SK-N-SH (cell line): ENCODE measurements around the gene CSPG4. TPM values are rescaled to one million over a fixed set of nuclear protein-coding genes. Genes with fewer than 3 reads are reported as not detected.

ENCODE experiments used
- CTCF ChIA-PET: fragments of 300-600, 350-600 bp; formaldehyde crosslinking; extraction: SDS; loops from one replicate; lab custom pipeline; 2021; lab: Yijun Ruan, JAX
- POLR2A ChIA-PET: fragments of 350-600 bp; sonication (Branson Sonifier 250); formaldehyde crosslinking; extraction: SDS; loops from one replicate; lab custom pipeline; 2020; ENCODE audit warnings: antibody characterized with exemption, inconsistent platforms; lab: Yijun Ruan, JAX
- DNase-seq: peaks from one replicate; pipeline ENCODE4 v3.0.0; 2012
- H2AFZ ChIP-seq: fragments of 200-600 bp; sonication (generic); 2 replicates; pipeline ENCODE4 v1.8.1; 2016; ENCODE audit warnings: antibody characterized with exemption, mild to moderate bottlenecking, low read depth
- H3F3A ChIP-seq: fragments of 200-600 bp; sonication (generic); replicated peaks from 2 replicates; pipeline ENCODE3; 2016; ENCODE audit warnings: antibody characterized with exemption, mild to moderate bottlenecking; ENCODE audit not compliant: insufficient read depth
- H3K27ac ChIP-seq, 2 experiments: fragments of 200-500 bp in 1 of 2; fragments of 200-600 bp in 1 of 2; sonication (Bioruptor generic) in 1 of 2; sonication (generic), shearing (Covaris generic) in 1 of 2; 2 replicates each; pipeline versions ENCODE4 v1.5.1 to v1.6.1; 2014 to 2016; ENCODE audit warnings: low read depth in 2 of 2, inconsistent platforms in 1 of 2, low read length in 1 of 2, mild to moderate bottlenecking in 1 of 2, mixed read lengths in 1 of 2
- H3K27me3 ChIP-seq: fragments of 200-600 bp; sonication (generic), shearing (Covaris generic); 2 replicates; pipeline ENCODE4 v1.6.1; 2016; ENCODE audit warnings: mixed run types; ENCODE audit not compliant: insufficient read depth
- H3K36me3 ChIP-seq, 2 experiments: fragments of 200-500 bp in 1 of 2; fragments of 200-600 bp in 1 of 2; sonication (Bioruptor generic) in 1 of 2; sonication (generic) in 1 of 2; replicated peaks in 1 of 2; 2 replicates each; pipeline versions ENCODE3 to v1.5.1; 2014 to 2016; ENCODE audit warnings: low read length in 1 of 2, mild to moderate bottlenecking in 1 of 2; ENCODE audit not compliant: insufficient read depth in 2 of 2, control insufficient read depth in 1 of 2
- H3K4me1 ChIP-seq, 2 experiments: fragments of 200-500 bp in 1 of 2; fragments of 200-600 bp in 1 of 2; sonication (Bioruptor generic) in 1 of 2; sonication (generic), shearing (Covaris generic) in 1 of 2; 2 replicates each; pipeline versions ENCODE4 v1.5.1 to v1.6.1; 2014 to 2016; ENCODE audit warnings: low read depth in 1 of 2, low read length in 1 of 2, mixed run types in 1 of 2; ENCODE audit not compliant: insufficient read depth in 2 of 2, control insufficient read depth in 1 of 2
- H3K4me2 ChIP-seq: fragments of 200-600 bp; sonication (generic), shearing (Covaris generic); 2 replicates; pipeline ENCODE4 v1.6.1; 2017; ENCODE audit warnings: mixed run types
- H3K4me3 ChIP-seq, 2 experiments: fragments of 200-500 bp in 1 of 2; fragments of 200-600 bp in 1 of 2; sonication (Bioruptor generic) in 1 of 2; sonication (generic), shearing (Covaris generic) in 1 of 2; 2 replicates each; pipeline versions ENCODE4 v1.5.1 to v1.8.1; 2014 to 2016; ENCODE audit warnings: low read depth in 2 of 2, inconsistent platforms in 1 of 2, low read length in 1 of 2, mild to moderate bottlenecking in 1 of 2, mixed read lengths in 1 of 2, moderate library complexity in 1 of 2
- H3K79me2 ChIP-seq: fragments of 200-600 bp; sonication (generic); 2 replicates; pipeline ENCODE4 v1.8.1; 2017; ENCODE audit warnings: mild to moderate bottlenecking; ENCODE audit not compliant: insufficient read depth
- H3K9ac ChIP-seq: fragments of 200-600 bp; sonication (generic); 2 replicates; pipeline ENCODE4 v1.6.1; 2017; ENCODE audit warnings: mixed run types
- H3K9me2 ChIP-seq: fragments of 200-600 bp; sonication (generic); 2 replicates; pipeline ENCODE4 v1.6.1; 2017; ENCODE audit warnings: mixed run types
- H3K9me3 ChIP-seq: fragments of 200-600 bp; sonication (generic); 2 replicates; pipeline ENCODE4 v1.6.1; 2017; ENCODE audit warnings: mixed run types, mild to moderate bottlenecking, moderate library complexity
- H4K20me1 ChIP-seq: fragments of 200-600 bp; sonication (generic); 2 replicates; pipeline ENCODE4 v1.6.1; 2017; ENCODE audit warnings: mild to moderate bottlenecking, mixed run types; ENCODE audit not compliant: insufficient read depth
- EP300 ChIP-seq, 2 experiments: IDR thresholded peaks; 2 replicates each; pipeline versions ENCODE4 v1.4.0 to v1.6.1; 2012; ENCODE audit warnings: borderline replicate concordance in 1 of 2, low read depth in 1 of 2, low read length in 1 of 2
- EZH2phosphoT487 ChIP-seq: fragments of 200-600 bp; sonication (generic); IDR thresholded peaks from 2 replicates; pipeline ENCODE4 v1.6.1; 2017; ENCODE audit warnings: low read depth, mixed run types, mild to moderate bottlenecking, antibody characterized with exemption, moderate library complexity, borderline replicate concordance
- FOSL2 ChIP-seq: IDR thresholded peaks from 2 replicates; pipeline ENCODE4 v1.4.0; 2012; ENCODE audit warnings: low read depth, mild to moderate bottlenecking, moderate library complexity, borderline replicate concordance
- FOXJ3 ChIP-seq: sonication (generic); formaldehyde crosslinking; IDR thresholded peaks from 2 replicates; pipeline ENCODE4 v1.5.1; 2020; ENCODE audit warnings: mild to moderate bottlenecking, missing genetic modification reagents
- FOXM1 ChIP-seq: IDR thresholded peaks from 2 replicates; pipeline ENCODE4 v1.4.0; 2012; ENCODE audit warnings: low read depth, mild to moderate bottlenecking
- MEF2A ChIP-seq: IDR thresholded peaks from 2 replicates; pipeline ENCODE4 v1.4.0; 2012; ENCODE audit warnings: low read depth, borderline replicate concordance
- MXI1 ChIP-seq: IDR thresholded peaks from 2 replicates; pipeline ENCODE4 v1.6.1; 2012; ENCODE audit warnings: mild to moderate bottlenecking, low read depth, low read length, improper control_type of control experiment
- RAD21 ChIP-seq: IDR thresholded peaks from 2 replicates; pipeline ENCODE4 v1.6.1; 2012; ENCODE audit warnings: mild to moderate bottlenecking, low read length
- SIN3A ChIP-seq: IDR thresholded peaks from 2 replicates; pipeline ENCODE4 v1.6.1; 2012; ENCODE audit warnings: low read depth, mild to moderate bottlenecking, low read length, moderate library complexity, borderline replicate concordance
- YY1 ChIP-seq: IDR thresholded peaks from 2 replicates; pipeline ENCODE4 v1.4.0; 2012; ENCODE audit warnings: low read depth, mild to moderate bottlenecking
- WGBS: methylation state at CpG from one replicate; pipeline ENCODE4 v1.1.6; 2017; ENCODE audit warnings: low lambda C conversion rate; 5-methylcytosine and 5-hydroxymethylcytosine counted together
- polyA plus RNA-seq, 3 experiments: library from polyadenylated mRNA; depleted of rRNA; stranded (reverse); fragments of >200 nt; gene quantifications; 2 replicates each; pipeline ENCODE4 v1.2.3, GENCODE V29; 2012
- TF ChIP-seq, protein P1 (sequence below): IDR thresholded peaks from 2 replicates; pipeline ENCODE4 v1.4.0; 2012; ENCODE audit warnings: low read depth

Gene CSPG4
- polyA plus RNA-seq, 1 of the 3 experiments (the other 2 are of a cell fraction): 0.35 TPM

GRCh38 chr15:75751891-75752290 is 39.2 kb upstream of the CSPG4 start:
- Histone ChIP-seq H3K27ac (no peak overlapping the region), H3K4me3 (no peak overlapping the region), H3K9me3 (no peaks in the 10 kb centered on the region), H3K4me2 (no peak overlapping the region), H3K9ac (no peak overlapping the region), H3K36me3 (no peaks in the 10 kb centered on the region), H4K20me1 (no peaks in the 10 kb centered on the region), H2AFZ (no peak overlapping the region), H3K79me2 (no peaks in the 10 kb centered on the region), H3K9me2 (no peaks in the 10 kb centered on the region), H3F3A (no peaks in the 10 kb centered on the region), H3K27me3 (no peaks in the 10 kb centered on the region), H3K4me1 (peaks cover 0 to 3% of the 10 kb centered on the region in 2 experiments; a peak in 1 of 4 replicates)
- WGBS: 60% methylated on average over 1 of the region's 4 CpGs
- TF ChIP-seq MEF2A: no peak
- TF ChIP-seq YY1: no peak
- TF ChIP-seq, protein P1, sequence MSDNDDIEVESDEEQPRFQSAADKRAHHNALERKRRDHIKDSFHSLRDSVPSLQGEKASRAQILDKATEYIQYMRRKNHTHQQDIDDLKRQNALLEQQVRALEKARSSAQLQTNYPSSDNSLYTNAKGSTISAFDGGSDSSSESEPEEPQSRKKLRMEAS: no peak
- TF ChIP-seq FOSL2: no peak
- no peak for DNase-seq
- ChIA-PET CTCF (interaction anchor here (1.4 to 2.3 kb wide), 3 partner anchors 13 to 35 kb away, joined by 4 to 8 read pairs (median 6); no protein-coding TSS in a partner anchor), POLR2A (no interaction called here)

DNA sequence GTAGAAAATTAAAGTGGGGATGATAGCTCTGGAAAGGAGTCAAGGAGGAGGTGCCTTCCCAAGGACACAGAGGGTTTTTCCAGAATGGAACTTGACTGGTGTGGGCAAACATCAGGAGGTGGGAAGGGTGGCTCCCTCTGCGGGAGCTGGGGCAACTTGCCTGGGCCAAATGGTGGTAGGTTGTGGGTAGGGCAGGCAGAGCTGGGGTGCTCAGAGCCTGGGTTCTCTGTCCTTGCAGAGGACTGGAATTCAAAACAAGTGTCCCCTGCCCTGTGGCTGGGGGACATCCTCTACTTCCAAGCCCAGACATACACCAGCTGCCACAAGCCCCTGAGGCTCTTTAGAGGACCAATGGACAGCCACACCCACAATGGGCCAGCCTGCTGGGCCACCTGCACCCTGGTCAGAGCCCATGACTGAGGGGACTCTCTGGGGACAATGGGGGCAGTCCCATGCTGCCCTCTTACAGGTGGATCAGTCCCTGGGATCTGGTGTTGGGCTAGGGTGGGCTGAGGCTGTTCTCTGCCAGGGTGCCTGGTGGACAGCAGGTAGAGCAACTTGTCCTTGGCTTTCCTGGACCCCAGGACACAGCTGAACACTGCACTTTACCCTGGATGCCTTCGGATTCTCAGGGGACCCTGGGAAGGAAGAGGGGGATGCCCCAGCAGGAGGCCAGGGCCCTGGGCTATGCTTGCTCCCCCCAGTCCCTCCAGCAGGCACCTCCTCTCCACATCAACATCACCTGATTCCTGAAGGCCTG is 38.6 kb upstream of the CSPG4 start:
- DNase-seq: no peak
- H3K79me2 ChIP-seq: no peaks in the 10 kb centered on the region
- no peak overlapping the region for H3K4me3 ChIP-seq
- H3F3A ChIP-seq: no peaks in the 10 kb centered on the region
- H3K36me3 ChIP-seq: no peaks in the 10 kb centered on the region
- WGBS: 25% methylated on average over 2 of the region's 2 CpGs
- H3K9ac ChIP-seq: no peak overlapping the region
- H3K9me2 ChIP-seq: no peaks in the 10 kb centered on the region
- no peaks in the 10 kb centered on the region for H3K27me3 ChIP-seq
- H2AFZ ChIP-seq: no peak overlapping the region
- no peaks in the 10 kb centered on the region for H4K20me1 ChIP-seq
- no peak for TF ChIP-seq FOXJ3 (CRISPR knock-in tag)
- TF ChIP-seq EZH2phosphoT487: no peak
- no peak for TF ChIP-seq EP300 (IDR thresholded peaks at IDR 0.05; ENCODE audit: borderline replicate concordance in 1 of 2, low read depth in 1 of 2, low read length in 1 of 2)
- TF ChIP-seq SIN3A: no peak
- no peak for TF ChIP-seq RAD21
- TF ChIP-seq FOXM1: no peak
- no peak for TF ChIP-seq MXI1
- peaks cover 0 to 3% of the 10 kb centered on the region in 2 experiments; a peak in 1 of 4 replicates for H3K4me1 ChIP-seq
- ChIA-PET CTCF (interaction anchor here (1.1 to 2.3 kb wide), 4 partner anchors 13 to 35 kb away, joined by 3 to 8 read pairs (median 5); no protein-coding TSS in a partner anchor), POLR2A (no interaction called here)
- no peak overlapping the region for H3K27ac ChIP-seq
- H3K9me3 ChIP-seq: no peaks in the 10 kb centered on the region
- H3K4me2 ChIP-seq: no peak overlapping the region
